ENCODE measurements around the gene WDR43. TPM values are rescaled to one million over a fixed set of nuclear protein-coding genes. Genes with fewer than 3 reads are reported as not detected.

Gene WDR43
- total RNA-seq, 1 donor from 2014 or later: 49.7 TPM

DNA sequence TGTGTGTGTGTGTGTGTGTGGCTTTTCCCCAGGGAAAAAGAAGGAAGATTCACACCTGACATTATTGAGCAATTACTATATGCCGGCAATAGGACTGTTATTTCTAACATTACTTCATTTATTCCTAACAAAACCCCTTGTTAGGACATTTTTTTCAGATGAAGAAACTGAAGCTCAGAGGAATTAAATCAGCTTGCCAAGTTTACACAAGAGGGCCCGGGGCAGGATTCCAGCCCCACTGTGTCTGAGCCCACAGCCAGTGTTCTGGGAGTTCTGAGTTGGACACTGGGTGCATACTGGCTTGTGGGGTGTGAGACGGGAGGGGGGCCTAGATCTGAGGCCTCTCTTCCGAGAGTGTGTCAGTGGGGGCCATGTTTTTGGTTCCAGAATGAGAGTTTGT is 96.6 kb downstream of the WDR43 start:
- DNase-seq (ENCODE audit: extremely low read depth, low read depth, low spot score): no peak

GRCh38 chr2:28991460-28991859 is 97.0 kb downstream of the WDR43 start:
- no peak for DNase-seq (ENCODE audit: extremely low read depth, low read depth, low spot score)

DNA sequence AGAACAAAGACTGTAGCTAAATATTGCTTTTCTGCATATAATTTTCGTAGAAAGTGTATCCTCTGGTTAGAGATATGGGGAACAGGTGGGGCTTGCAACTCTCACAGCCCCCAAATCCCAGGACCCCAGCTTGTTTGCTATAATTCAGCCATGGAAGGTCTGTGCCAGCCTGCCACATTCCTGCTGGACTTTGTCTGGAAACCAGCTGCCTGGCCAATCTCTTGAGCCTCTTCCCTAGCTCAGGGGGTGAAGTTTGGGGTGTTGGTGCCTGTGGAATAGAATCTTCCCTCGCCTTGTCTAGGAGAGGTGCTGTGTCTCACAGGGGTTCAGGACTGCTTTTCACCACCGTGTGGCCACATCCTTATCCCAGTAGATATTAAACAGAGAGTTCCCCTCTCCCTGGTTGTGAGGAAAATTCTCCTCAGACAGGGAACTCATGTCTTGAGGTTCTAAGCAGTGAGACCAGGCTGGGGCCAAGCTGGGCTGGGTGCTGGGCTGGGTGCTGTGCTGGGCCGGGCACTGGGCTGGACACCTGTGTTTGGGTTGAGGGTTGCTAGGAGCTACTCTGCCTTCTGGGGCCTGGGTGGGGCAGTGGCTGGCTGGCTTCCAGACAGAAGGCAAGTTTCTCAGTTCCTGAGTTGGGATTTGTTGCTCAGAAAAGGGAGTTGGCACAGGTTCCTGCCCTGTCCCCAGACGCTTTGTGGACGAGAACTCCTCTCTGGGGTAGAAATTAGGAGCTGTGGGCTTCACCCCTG is 98.9 kb downstream of the WDR43 start:
- no peak for DNase-seq (ENCODE audit: extremely low read depth, low read depth, low spot score)

DNA sequence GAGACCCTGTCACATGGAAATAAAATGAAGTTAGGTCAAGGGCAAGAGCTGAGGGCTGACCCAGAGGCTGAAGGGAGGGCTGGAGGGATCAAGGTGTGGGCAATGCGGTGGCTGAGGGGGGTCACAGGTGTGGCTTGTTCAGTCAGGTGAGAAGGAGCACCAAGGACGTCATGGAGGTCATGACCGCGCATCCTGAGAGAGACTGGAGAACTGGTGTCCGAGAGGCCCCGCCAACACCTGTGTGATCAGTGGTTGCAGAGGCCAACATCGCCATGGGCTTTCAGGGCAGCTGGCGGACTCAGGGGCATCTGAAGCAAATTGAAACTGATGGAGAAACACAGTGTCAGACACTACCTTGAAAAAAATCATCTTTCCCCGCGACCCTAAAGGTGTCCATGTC is 99.6 kb downstream of the WDR43 start:
- no peak for DNase-seq (ENCODE audit: extremely low read depth, low read depth, low spot score)

- no peak for DNase-seq (ENCODE audit: extremely low read depth, low read depth, low spot score)
These were observed 100.2 kb downstream of the WDR43 start for GRCh38 chr2:28994679-28995078.

DNA sequence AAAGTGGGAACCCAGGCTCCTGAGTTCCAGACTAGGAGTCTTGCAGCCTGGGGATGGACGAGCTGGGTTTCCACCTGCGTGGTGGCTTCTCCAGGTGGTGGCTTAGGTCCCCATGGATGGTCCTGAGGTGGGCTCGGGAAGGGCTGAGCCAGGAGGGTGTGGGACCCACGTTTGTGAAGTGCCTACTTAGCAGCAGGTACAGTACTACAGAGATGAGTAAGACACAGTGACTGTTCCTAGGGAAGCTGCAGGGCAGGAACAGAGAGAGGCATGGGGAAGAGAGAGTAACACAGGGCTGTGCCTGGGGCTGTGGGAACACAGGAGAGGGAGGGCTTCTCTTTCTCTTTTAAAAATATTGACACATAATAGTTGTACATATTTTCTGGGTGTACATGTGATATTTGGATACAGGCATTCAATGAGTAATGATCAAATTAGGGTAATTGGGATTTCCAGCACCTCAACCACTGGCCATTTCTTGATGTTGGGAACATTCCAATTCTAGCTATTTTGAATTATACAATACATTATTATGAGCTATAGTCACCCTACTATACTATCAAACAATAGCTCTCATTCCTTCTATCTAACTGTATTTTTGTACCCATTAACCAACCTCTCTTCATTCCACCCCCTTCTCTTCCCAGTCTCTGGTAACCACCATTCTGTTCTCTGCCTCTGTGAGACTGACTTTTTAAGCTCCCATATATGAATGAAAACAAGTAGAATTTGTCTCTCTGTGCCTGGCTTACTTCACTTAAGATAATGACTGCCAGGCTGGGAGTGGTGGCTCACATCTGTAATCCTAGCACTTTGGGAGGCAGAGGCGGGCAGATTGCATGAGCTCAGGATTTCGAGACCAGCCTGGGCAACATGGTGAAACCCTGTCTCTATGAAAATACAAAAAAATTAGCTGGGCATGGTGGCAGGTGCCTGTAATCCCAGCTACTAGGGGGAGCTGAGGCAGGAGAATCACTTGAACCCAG is 101.6 kb downstream of the WDR43 start:
- no peak for DNase-seq (ENCODE audit: extremely low read depth, low read depth, low spot score)

GRCh38 chr2:28997237-28997846 is 102.9 kb downstream of the WDR43 start:
- DNase-seq (ENCODE audit: extremely low read depth, low read depth, low spot score): no peak

Other genes starting within 250 kb of the WDR43 start
- gene PPP1CB, start 142.8 kb upstream of the WDR43 start, total RNA-seq: 88.9 and 101 TPM in 2 replicates
- 0.39 TPM in 1 of 2 replicates, not detected in the other for gene SPDYA, start 83.8 kb upstream of the WDR43 start, total RNA-seq
- 7.9 and 9.4 TPM in 2 replicates for gene TRMT61B, start 24.4 kb upstream of the WDR43 start, total RNA-seq
- gene TOGARAM2, start 86.6 kb downstream of the WDR43 start, total RNA-seq: not detected in 2 replicates
- not detected in 2 replicates for gene PCARE, start 179.9 kb downstream of the WDR43 start, total RNA-seq
- 17.5 and 19.0 TPM in 2 replicates for gene CLIP4, start 220.7 kb downstream of the WDR43 start, total RNA-seq